ENCODE measurements around the gene R3HDM1. TPM values are rescaled to one million over a fixed set of nuclear protein-coding genes. Genes with fewer than 3 reads are reported as not detected.

R3HDM1 gene
- total RNA-seq, 1 donor from 2014 or later = 22.1 TPM

DNA sequence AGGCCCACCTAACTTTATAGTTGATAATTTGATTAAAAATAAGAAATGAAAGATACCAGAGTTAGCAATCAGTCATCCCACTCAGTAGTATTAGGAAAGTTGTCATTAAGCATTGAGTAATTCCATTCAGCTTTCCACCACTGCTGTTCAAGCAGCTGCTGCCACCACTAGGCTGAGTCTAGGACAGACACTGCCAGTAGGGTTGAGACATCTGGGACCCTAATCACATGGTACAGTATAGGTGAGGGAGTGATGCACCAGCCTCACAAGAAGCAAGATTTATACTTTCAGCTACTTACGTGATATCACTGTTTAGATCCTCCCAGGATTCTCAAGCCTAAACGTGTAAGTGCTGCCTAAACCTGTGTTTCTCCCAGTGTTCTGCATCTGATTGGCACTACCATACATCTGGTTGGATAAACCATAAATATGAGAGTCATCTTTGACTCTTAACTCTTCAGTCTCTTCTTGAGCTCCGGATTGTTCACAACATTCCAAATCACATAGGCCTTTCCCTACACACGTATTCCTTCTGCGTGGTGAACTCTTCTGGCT lies 213.6 kb downstream of the R3HDM1 start:
- Histone ChIP-seq H3K4me1 (peaks cover 33% of the 10 kb centered on the region), H3K27me3 (ENCODE audit: low read depth) (no peaks in the 10 kb centered on the region), H3K4me3 (no peak overlapping the region), H3K36me3 (peaks cover 39% of the 10 kb centered on the region), H3K9me3 (no peaks in the 10 kb centered on the region), H3K27ac (no peak overlapping the region)
- no peak for DNase-seq
- ATAC-seq = no peak
- TF ChIP-seq, protein P1, sequence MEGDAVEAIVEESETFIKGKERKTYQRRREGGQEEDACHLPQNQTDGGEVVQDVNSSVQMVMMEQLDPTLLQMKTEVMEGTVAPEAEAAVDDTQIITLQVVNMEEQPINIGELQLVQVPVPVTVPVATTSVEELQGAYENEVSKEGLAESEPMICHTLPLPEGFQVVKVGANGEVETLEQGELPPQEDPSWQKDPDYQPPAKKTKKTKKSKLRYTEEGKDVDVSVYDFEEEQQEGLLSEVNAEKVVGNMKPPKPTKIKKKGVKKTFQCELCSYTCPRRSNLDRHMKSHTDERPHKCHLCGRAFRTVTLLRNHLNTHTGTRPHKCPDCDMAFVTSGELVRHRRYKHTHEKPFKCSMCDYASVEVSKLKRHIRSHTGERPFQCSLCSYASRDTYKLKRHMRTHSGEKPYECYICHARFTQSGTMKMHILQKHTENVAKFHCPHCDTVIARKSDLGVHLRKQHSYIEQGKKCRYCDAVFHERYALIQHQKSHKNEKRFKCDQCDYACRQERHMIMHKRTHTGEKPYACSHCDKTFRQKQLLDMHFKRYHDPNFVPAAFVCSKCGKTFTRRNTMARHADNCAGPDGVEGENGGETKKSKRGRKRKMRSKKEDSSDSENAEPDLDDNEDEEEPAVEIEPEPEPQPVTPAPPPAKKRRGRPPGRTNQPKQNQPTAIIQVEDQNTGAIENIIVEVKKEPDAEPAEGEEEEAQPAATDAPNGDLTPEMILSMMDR (IDR thresholded peaks at IDR 0.05) = no peak
- intact Hi-C loops (cut with DNase I) = no loop called here

DNA sequence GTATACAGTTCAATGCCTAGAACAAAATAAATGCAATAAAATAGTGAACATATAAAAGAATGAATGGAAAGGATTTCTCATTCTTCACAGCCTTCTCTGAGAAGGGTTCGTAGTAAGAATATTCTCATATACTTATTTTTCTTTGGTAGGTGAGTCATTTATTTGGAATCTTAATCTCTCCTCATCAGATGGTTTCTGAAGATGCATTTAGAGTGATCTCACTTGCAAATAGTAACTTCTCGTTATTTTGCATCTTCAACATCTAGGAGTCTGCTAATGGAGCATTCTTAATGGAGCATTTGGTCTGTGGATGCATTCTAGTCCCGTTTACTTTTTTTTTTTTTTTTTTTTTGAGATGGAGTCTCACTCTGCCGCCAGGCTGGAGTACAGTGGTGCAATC lies 214.3 kb downstream of the R3HDM1 start:
- H3K9me3 ChIP-seq = no peaks in the 10 kb centered on the region
- TF ChIP-seq, protein P1 (IDR thresholded peaks at IDR 0.05) = no peak
- intact Hi-C loops (cut with DNase I) = no loop called here
- ATAC-seq (no peak), DNase-seq (no peak)
- H3K27ac ChIP-seq = no peak overlapping the region
- H3K27me3 ChIP-seq (ENCODE audit: low read depth) = no peaks in the 10 kb centered on the region
- H3K4me3 ChIP-seq = no peak overlapping the region
- H3K36me3 ChIP-seq = peaks cover 45% of the 10 kb centered on the region
- H3K4me1 ChIP-seq = peaks cover 33% of the 10 kb centered on the region

DNA sequence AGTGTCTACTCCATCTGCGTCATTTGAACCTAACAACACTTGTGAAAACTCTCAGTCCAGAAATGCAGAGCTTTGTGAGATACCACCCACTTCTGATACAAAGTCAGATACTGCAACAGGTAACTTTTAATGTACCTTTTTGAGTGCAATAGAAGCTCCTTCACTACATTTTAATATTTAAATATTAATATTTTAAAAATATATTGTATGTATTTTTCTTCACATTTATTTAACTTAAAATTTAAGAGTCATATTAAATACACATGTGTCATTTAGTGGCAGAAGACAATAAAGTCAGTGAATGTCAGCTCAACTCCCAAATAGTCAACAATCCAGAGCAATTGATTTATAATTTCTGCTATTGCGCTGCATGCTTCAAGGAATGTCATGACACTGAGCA lies 224.3 kb downstream of the R3HDM1 start:
- no peak overlapping the region for H3K27ac ChIP-seq
- DNase-seq = no peak
- no peaks in the 10 kb centered on the region for H3K4me1 ChIP-seq
- H3K27me3 ChIP-seq (ENCODE audit: low read depth) = no peaks in the 10 kb centered on the region
- peaks cover 13% of the 10 kb centered on the region for H3K9me3 ChIP-seq
- TF ChIP-seq, protein P1 (IDR thresholded peaks at IDR 0.05) = no peak
- H3K4me3 ChIP-seq = no peak overlapping the region
- intact Hi-C loops (cut with DNase I) = no loop called here
- no peak for ATAC-seq
- peaks cover 92% of the 10 kb centered on the region for H3K36me3 ChIP-seq

DNA sequence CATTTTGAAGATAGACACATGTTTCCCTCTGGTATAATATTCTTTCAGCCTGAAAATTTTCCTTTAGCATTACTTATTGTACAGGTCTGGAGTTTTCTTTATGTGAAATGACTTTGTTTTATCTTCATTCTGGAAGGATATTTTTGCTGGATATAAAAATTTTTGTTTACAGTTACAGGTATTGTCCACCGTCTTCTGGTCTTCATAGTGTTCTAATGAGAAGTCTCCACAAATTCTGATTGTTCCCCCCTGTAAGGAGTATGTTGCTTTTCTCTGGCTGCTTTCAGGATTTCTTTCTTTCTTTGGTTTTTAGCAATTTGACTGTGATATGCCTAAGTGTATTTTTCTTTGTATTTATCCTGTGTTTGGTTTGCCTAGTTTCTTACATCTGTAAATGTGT lies 225.4 kb downstream of the R3HDM1 start:
- Histone ChIP-seq H3K36me3 (peaks cover 96% of the 10 kb centered on the region), H3K27me3 (ENCODE audit: low read depth) (no peaks in the 10 kb centered on the region), H3K4me1 (no peaks in the 10 kb centered on the region), H3K9me3 (peaks cover 13% of the 10 kb centered on the region), H3K27ac (no peak overlapping the region), H3K4me3 (no peak overlapping the region)
- ATAC-seq (no peak), DNase-seq (no peak)
- intact Hi-C loops (cut with DNase I) = no loop called here
- TF ChIP-seq, protein P1 (IDR thresholded peaks at IDR 0.05) = no peak

DNA sequence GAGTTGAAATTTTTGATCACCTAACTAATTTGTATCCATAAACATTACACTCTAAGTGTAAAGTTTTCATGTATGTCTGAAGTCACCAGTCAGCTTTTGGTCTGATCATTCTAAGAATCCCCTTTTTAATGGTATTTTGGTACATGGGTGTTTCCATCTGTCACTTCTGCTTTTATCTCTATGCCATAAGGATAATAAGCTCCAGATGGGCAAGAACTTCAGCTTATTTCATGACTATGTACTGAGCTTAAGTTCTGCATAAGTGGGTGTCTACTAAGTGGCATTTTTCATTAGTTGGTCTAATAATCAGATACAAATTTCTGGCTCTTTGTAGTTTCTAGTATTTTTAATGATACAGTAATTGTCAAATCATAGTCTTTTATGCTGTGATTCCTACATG lies 230.7 kb downstream of the R3HDM1 start:
- intact Hi-C loops (cut with DNase I) = no loop called here
- ATAC-seq = no peak
- TF ChIP-seq, protein P1 (IDR thresholded peaks at IDR 0.05) = no peak
- H3K27ac ChIP-seq = no peak overlapping the region
- H3K27me3 ChIP-seq (ENCODE audit: low read depth) = no peaks in the 10 kb centered on the region
- peaks cover 5% of the 10 kb centered on the region for H3K9me3 ChIP-seq
- no peaks in the 10 kb centered on the region for H3K4me1 ChIP-seq
- no peak overlapping the region for H3K4me3 ChIP-seq
- peaks cover 100% of the 10 kb centered on the region for H3K36me3 ChIP-seq
- no peak for DNase-seq

All from lower lobe of right lung (tissue), 2 donors.